Activated CD8-positive, alpha-beta memory T cell treated with anti-CD3 and anti-CD28 coated beads, Interleukin-2, amount 50 U/mL, for 48 hours (primary cell): ENCODE measurements around the gene KRT6B.
"Not testable (repeated sequence)": the region's sequence is repeated elsewhere in the genome, so short reads cannot be mapped to it uniquely, and the experiment has no call there.

Experiments
- DNase-seq: peaks from one replicate; pipeline ENCODE4 v3.0.0-alpha.2; 2020

The KRT6B gene

DNA sequence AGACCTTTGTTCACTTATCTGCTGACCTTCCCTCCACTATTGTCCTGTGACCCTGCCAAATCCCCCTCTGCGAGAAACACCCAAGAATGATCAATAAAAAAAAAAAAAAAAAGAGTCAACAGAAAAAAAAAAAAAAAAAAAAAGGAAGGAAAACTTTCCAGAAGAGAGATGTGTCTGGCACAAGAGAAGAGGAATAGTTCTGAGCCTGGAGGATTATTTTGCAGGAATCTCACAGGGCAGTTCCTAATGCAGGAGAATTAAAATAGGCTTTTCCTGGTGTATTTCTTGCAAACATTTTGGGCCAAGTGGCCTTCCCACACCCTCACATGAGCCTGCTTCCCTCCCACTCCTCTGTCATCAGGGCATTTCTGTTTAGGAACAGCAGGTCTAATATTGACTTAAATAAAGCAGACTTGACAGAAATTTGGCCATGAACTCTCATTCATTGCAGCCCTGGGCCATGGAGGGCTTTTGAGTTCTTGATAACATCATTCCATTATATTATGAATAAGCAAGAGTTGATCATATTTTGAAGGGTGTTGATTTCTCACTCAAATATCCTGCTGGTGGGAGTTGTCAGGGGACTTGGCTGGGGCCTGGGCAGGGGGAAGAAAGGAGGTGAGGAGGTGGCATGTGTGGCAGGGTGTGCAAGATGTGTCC is 41.2 kb downstream of the KRT6B start:
- DNase-seq, result not testable (repeated sequence)

GRCh38 chr12:52407918-52408317 is 44.0 kb downstream of the KRT6B start:
- no peak for DNase-seq

GRCh38 chr12:52405922-52406385 is 46.0 kb downstream of the KRT6B start, which contains the start of gene KRT82:
KRT82 (minus strand) TSS chr12:52406335; CDS start chr12:52406277, 58 bp downstream.
- no peak for DNase-seq

DNA sequence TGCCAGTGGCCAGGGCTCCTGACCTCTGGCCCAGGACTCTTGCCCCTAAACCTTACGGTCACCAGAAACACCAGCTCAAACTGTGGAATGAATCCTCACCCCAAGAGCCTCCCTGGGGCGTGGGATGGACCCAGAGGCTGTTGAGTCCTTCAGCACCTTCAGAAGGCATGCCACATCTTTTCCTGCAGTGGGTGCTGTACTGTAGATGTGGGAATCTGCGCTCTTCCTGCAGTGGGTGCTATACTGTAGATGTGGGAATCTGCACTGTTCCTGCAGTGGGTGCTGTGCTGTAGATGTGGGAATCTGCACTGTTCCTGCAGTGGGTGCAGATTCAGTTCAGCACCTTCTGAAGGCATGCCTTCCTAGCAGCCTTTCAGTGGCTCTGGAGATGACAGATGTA is 47.0 kb downstream of the KRT6B start:
- DNase-seq, result no peak

DNA sequence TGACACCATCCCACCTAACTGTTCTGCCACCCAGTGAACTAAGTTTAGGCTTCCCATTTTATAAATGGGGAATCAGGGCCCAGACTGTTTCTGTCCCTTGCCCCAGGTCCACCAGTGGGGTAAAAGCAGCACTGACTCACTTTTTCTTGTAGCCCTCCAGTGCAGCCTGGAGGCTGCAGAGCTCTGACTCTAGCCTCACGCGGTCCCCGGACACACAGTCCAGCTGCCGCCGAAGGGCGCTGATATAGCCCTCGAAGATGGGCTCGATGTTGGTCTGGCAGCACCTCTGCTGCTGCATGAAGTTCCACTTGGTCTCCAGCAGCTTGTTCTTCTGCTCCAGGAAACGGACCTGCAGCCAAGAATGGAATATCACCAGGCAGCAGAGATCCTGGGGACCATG is 48.4 kb downstream of the KRT6B start:
- no peak for DNase-seq

GRCh38 chr12:52402873-52403540 is 48.9 kb downstream of the KRT6B start:
- DNase-seq, result no peak

DNA sequence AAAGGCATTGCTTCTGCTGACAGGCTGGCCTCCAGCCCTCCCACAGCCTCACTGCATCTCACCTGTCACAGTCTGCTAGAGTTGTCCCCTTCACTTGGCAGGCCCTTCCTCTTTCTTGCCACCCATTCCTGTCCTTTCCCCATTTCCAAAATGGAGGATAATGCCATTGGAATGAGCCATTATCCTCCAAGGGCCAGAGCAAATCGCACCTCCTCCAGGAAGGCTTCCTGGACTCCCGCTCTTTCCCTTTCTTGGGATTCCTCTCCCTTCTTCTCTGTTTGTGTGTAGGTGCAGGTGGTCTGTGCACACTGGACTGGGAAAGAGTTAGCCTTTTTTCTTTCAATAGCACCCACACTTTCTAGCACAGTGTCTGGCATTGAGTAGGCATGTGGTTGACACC is 49.6 kb downstream of the KRT6B start:
- no peak for DNase-seq

GRCh38 chr12:52401926-52402325 is 50.0 kb downstream of the KRT6B start:
- DNase-seq, result no peak

DNA sequence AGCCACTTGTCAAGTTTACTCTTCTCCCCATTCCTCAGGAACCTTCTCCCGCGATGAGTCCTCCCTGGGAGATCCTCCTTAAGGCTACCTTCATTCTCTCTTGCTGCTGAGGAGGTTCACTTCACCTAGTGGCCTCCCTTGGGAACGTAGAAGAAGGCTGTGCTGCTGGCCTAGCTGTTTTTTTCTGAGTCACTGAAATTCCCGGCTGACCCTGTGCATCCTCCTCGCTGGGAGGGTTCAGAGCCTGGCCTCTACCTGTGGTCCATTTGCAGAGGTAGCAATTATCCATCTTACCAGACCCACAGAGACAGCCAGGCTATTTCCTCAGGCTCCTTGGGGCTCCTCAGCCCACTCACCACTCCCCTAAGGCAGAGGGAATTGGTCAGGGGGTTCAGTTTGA is 50.4 kb downstream of the KRT6B start:
- DNase-seq, result no peak

GRCh38 chr12:52400906-52401305 is 51.0 kb downstream of the KRT6B start:
- no peak for DNase-seq

DNA sequence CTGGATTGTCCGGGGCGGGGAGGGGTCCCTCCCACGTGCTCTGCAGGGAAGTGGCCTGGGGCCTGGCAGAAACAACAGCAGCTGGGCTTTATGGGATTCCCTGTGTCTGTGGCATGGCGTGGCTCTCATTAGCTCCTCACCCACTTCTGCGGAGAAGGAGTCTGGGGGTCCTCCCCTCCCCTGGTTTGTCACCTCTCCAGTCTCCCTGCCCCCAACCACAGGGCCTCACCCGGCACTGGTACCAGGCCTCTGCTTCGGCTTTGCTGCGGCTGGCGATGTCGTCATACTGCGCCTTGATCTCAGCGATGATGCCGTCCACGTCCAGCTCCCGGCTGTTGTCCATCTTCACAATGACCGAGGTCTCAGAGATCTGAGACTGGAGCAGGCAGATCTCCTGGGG is 52.2 kb downstream of the KRT6B start:
- DNase-seq, result no peak

- no peak for DNase-seq
Measured at GRCh38 chr12:52398176-52398575, 53.8 kb downstream of the KRT6B start.

GRCh38 chr12:52396656-52397055 is 55.3 kb downstream of the KRT6B start:
- no peak for DNase-seq
